Activated CD4-positive, CD25-positive, alpha-beta regulatory T cell treated with anti-CD3 and anti-CD28 coated beads, Interleukin-2, amount 50 U/mL, for 72 hours (primary cell): ENCODE data around the gene RPTOR.
"Not testable (repeated sequence)": the region's sequence is repeated elsewhere in the genome, so short reads cannot be mapped to it uniquely, and the experiment has no call there.

Experiments used
- DNase-seq: peaks from one replicate; pipeline ENCODE4 v3.0.0; 2021

The RPTOR gene

GRCh38 chr17:80618304-80618703, 73.7 kb downstream of the RPTOR start:
- no peak for DNase-seq

- DNase-seq: no peak
Measured at GRCh38 chr17:80619535-80620235, 75.0 kb downstream of the RPTOR start.

- no peak for DNase-seq
Measured at GRCh38 chr17:80621335-80621996, 76.8 kb downstream of the RPTOR start.

- DNase-seq: no peak
Measured at GRCh38 chr17:80621997-80622357, 77.3 kb downstream of the RPTOR start.

GRCh38 chr17:80624864-80625263, 80.2 kb downstream of the RPTOR start:
- DNase-seq: no peak

- DNase-seq: no peak
Measured at GRCh38 chr17:80625627-80626026, 81.0 kb downstream of the RPTOR start.

- DNase-seq: not testable (repeated sequence)
Measured at GRCh38 chr17:80628881-80629280, 84.2 kb downstream of the RPTOR start.

GRCh38 chr17:80629298-80630028, 84.8 kb downstream of the RPTOR start:
- no peak for DNase-seq

- DNase-seq: no peak
Measured at GRCh38 chr17:80630560-80631120, 86.0 kb downstream of the RPTOR start.

- DNase-seq: no peak
Measured at GRCh38 chr17:80631142-80632045, 86.8 kb downstream of the RPTOR start.

GRCh38 chr17:80632046-80632581, 87.5 kb downstream of the RPTOR start:
- no peak for DNase-seq

GRCh38 chr17:80633207-80633606, 88.6 kb downstream of the RPTOR start:
- DNase-seq: no peak

GRCh38 chr17:80633994-80634566, 89.4 kb downstream of the RPTOR start:
- DNase-seq: no peak

- DNase-seq: no peak
Measured at GRCh38 chr17:80636361-80637018, 91.9 kb downstream of the RPTOR start.

GRCh38 chr17:80637048-80637781, 92.6 kb downstream of the RPTOR start:
- no peak for DNase-seq

- no peak for DNase-seq
Measured at GRCh38 chr17:80639658-80640057, 95.0 kb downstream of the RPTOR start.

GRCh38 chr17:80640366-80641084, 95.9 kb downstream of the RPTOR start:
- no peak for DNase-seq

GRCh38 chr17:80643326-80644099, 98.9 kb downstream of the RPTOR start:
- no peak for DNase-seq

- DNase-seq: no peak
Measured at GRCh38 chr17:80644536-80644935, 99.9 kb downstream of the RPTOR start.
